ENCODE measurements around the gene TIMM17A.
"Not testable (repeated sequence)": the region's sequence is repeated elsewhere in the genome, so short reads cannot be mapped to it uniquely, and the experiment has no call there.

Gene TIMM17A

GRCh38 chr1:201939574-201939973 lies 15.7 kb upstream of the TIMM17A start:
- DNase-seq, result no peak

GRCh38 chr1:201940316-201940715 lies 15.0 kb upstream of the TIMM17A start:
- DNase-seq, result not testable (repeated sequence)

GRCh38 chr1:201941420-201942128 lies 13.7 kb upstream of the TIMM17A start:
- DNase-seq, result no peak

- DNase-seq, result no peak
Measured at GRCh38 chr1:201942129-201942495, 13.2 kb upstream of the TIMM17A start.

- no peak for DNase-seq
Measured at GRCh38 chr1:201944002-201944401, 11.3 kb upstream of the TIMM17A start.

GRCh38 chr1:201944639-201945038 lies 10.7 kb upstream of the TIMM17A start:
- DNase-seq, result no peak

GRCh38 chr1:201945157-201945556 lies 10.1 kb upstream of the TIMM17A start:
- DNase-seq, result no peak

- no peak for DNase-seq
Measured at GRCh38 chr1:201945863-201946223, 9.5 kb upstream of the TIMM17A start.

GRCh38 chr1:201946224-201946908 lies 8.9 kb upstream of the TIMM17A start, which contains the start of gene LMOD1:
LMOD1 (minus strand) TSS chr1:201946548; CDS start chr1:201946340, 208 bp downstream.
- DNase-seq, result peak in 54 of 58 donors; percentile 10 to 78 (median 37)

- no peak for DNase-seq
Measured at GRCh38 chr1:201947697-201948008, 7.7 kb upstream of the TIMM17A start.

- no peak for DNase-seq
Measured at GRCh38 chr1:201949491-201949890, 5.8 kb upstream of the TIMM17A start.

GRCh38 chr1:201954263-201955008 lies 867 bp upstream of the TIMM17A start:
- peak in 1 of 58 donors; percentile 13 for DNase-seq

GRCh38 chr1:201955729-201956143 lies 433 bp downstream of the TIMM17A start:
- DNase-seq, result no peak

GRCh38 chr1:201958348-201958747 lies 3.0 kb downstream of the TIMM17A start:
- DNase-seq, result no peak

GRCh38 chr1:201962382-201962781 lies 7.1 kb downstream of the TIMM17A start:
- DNase-seq, result not testable (repeated sequence)

GRCh38 chr1:201964261-201964660 lies 9.0 kb downstream of the TIMM17A start:
- no peak for DNase-seq

- no peak for DNase-seq
Measured at GRCh38 chr1:201966171-201966570, 10.9 kb downstream of the TIMM17A start.

- DNase-seq, result no peak
Measured at GRCh38 chr1:201968202-201968925, 13.1 kb downstream of the TIMM17A start.

GRCh38 chr1:201970334-201971159 lies 15.2 kb downstream of the TIMM17A start:
- DNase-seq, result peak in 8 of 58 donors; percentile 2 to 34 (median 6)

GRCh38 chr1:201982082-201982622 lies 26.8 kb downstream of the TIMM17A start:
- DNase-seq, result peak in 33 of 58 donors; percentile 17 to 75 (median 52)

Data from anterior cingulate cortex (tissue), 58 donors.